ENCODE results near the gene MTLN.
A peak's percentile ranks its signal among the peaks of the same experiment; 100 is the strongest.
"Not testable (repeated sequence)": the region's sequence is repeated elsewhere in the genome, so short reads cannot be mapped to it uniquely, and the experiment has no call there.

MTLN gene

DNA sequence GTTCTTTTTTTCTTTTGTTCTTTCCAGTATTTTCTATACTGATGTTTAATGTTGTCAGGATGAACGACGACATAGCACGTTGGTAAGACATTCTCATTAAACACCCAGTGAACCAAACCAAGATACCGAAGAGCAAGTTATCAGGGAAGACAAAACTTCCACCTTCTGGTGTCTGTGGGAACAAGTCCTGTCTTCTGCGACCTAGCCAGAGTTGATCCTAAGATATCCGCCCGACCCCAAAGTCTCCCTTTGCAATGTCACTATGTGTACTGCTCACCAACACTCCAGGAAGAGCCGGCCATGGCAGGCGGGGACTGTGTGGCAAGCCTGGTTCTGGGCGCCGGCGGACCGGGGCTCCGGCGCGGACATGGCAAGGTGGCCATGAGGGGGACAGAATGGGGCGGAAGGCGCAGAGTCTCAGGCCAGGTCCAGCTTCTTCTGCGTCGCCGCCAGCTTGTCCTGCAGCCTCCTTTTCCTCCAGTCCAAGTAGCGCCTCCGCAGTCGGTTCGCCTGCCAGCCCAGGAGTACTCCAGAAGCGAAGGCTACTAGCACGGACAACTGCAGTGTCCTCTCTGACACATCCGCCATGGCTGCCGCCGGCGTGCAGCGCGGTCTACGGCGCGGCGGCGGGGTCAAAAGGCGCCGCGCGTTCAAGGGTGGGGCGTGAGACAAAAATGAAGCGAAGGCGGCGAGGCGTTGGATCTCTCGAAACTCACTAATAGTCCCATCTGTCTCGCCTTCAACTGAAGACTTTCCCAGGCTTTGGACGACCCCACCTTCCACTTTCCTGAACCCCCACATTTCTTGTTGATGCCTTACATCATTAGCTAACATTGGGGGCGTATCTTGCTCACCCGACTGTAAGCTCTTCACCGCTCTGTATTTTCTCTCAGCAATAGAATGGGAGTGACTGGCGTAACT, at the start of gene MTLN:
TSS of gene MTLN (minus strand) at position 610 of the 921 bp plus-strand sequence. CDS start at position 588, 22 bp downstream.
- DNase-seq = peak; percentile 58

DNA sequence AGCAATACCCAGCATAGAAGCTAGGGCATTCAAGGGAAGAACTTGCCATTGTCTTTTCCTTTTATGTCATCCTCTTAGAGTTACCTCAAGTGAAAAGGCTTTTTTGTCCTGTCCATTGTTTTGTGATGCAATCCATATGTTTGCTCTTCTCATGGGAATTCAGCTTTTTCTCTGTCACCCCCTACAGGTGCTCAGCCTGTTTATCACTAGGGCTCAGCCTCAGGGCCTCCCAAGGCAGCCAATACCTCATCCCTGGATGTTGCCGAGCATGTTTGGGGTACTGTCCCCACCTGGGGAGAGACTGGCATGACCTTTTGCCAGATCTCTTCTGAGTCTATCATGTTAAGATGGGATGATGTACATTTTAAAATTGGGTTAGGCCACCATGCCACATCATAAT, 49.6 kb upstream of the MTLN start:
- not testable (repeated sequence) for DNase-seq

GRCh38 chr2:110248081-110248795, 35.9 kb upstream of the MTLN start:
- DNase-seq = peak; percentile 3

DNA sequence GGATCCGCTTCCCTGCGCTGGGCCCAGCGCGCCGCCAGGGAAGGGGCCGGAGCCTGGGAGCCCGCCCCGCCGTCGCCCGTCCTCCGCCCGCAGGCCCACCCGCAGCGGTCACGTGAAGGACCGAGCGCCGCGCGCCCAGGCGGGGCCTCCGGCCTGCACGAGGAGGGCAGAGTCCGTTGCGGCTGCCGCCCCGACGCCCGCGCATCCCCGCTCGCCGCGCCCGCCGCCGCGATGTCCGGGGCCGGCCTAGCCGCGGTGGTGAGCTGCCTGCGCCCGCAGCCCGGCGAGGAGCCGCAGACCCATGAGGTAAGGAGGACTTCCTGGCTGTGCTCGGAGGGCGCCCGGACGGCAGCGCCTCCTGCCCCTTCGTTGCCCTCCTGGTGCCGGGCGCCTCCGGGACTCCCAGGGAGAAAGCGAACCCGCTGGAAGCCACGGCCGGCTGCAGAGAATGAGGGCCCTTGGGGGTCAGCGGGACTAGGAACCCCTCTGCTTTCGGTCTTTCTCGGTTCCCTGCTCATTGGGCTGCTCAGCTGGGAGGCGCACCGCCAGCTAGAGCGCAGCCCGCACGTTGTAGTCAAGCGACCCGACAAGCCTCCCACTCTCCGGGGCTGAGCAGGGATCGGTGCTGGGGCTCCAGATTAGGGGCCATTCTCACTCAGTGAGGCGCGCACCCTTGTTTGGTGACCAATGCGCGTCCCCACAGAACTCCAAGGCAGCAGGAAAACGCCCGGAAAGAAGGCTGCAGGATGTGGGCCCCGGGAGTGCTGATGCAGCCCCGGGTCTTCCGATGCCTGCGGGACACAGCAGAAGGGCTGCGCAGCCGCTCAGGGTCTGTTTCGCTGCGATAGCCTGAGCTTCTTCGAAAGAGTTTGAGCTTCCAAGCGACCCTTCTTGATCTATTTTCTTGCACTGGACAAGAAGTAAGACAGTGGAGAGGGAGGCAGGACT, 33.4 kb upstream of the MTLN start:
- not testable (repeated sequence) for DNase-seq

GRCh38 chr2:110243283-110243682, 30.9 kb upstream of the MTLN start:
- DNase-seq = not testable (repeated sequence)

DNA sequence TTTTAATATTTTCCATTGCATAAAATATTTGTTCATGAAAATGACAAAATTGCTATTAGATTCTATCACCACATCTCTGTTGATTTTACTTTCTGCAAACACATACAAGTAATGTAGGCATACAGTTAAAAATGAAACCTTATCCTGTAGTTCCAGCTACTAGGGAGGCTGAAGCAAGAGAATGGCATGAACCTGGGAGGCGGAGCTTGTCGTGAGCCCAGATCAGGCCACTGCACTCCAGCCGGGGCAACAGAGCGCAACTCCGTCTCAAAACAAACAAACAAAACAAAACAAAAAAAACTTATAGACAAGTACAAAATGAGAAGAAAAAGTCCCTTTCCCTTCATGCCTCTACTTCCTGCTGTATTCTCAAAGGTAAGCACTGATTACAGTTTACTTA, 22.2 kb upstream of the MTLN start:
- DNase-seq = not testable (repeated sequence)

DNA sequence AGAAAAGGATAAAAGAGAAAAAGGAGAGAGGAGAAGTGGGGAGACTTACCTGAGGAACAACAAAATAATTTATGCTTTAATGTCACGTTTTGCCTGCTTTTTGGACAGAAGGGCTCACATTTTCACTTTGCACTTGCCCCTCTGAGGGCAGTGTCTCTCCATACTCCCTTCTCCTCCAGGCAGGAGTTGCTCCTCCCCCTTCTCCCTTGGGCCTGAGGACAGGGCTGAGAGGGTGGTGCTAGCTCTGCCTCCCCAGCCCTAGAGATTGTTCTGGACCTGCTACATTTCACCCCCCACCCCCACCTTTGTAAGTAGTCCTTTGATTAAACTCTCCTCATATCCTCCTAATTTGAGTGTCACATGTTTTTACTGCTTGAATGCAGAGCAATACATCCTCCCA, 17.5 kb upstream of the MTLN start:
- DNase-seq = not testable (repeated sequence)

DNA sequence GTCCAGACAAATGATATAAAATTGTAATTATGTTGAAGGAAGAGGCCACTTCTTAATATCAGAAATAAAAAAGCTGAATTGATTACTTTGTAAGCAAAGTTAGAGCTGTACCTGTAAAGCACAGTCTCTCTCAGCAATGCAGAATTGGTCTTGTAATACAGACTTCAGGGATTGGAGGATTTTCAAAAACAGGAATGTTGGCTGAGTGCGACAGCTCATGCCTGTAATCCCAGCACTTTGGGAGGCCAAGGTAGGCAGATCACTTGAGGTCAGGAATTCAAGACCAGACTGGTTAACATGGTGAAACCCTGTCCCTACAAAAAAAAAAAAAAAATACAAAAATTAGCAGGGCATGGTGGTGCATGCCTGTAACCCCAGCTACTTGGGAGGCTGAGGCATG, 10.3 kb upstream of the MTLN start:
- DNase-seq = not testable (repeated sequence)

DNA sequence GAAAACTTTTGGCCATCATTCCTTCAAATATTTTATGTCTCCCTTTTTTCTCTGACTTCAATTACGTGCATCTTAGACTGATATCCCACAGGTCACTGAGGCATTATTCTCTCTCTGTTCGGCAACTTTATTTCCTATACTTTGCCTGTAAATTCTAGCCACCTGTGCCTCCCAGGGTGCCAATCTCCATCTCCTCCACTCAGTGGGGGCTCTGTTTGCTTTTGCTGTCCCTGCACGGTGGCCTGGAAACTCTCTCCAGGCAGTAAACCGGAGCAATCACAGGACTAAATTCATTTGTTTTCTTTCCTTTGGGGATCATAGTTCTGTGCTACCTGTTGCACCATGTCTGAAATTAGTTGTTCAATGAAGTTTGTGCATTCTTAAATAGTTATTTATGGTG, 9.6 kb upstream of the MTLN start:
- DNase-seq = no peak

DNA sequence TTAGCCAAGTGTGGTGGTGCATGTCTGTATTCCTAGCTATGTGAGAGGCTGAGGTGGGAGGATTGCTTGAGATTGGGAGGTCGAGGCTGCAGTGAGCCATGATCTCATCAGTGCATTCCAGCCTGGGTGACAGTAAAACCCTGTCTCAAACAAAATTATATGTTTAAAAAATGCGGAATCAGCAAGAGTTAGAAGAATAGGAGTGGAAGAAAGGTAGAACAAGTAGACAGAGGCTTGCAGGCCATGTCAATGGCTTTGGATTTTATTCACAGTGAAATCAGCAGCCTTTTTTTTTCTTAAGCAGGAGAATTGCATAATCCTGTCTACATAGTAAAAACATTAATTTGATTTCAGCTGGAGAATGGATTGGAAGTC, 7.8 kb upstream of the MTLN start:
- no peak for DNase-seq

- DNase-seq = peak; percentile 72
Observed at GRCh38 chr2:110219496-110220189, 7.3 kb upstream of the MTLN start.

GRCh38 chr2:110218889-110219288, 6.5 kb upstream of the MTLN start:
- not testable (repeated sequence) for DNase-seq

DNA sequence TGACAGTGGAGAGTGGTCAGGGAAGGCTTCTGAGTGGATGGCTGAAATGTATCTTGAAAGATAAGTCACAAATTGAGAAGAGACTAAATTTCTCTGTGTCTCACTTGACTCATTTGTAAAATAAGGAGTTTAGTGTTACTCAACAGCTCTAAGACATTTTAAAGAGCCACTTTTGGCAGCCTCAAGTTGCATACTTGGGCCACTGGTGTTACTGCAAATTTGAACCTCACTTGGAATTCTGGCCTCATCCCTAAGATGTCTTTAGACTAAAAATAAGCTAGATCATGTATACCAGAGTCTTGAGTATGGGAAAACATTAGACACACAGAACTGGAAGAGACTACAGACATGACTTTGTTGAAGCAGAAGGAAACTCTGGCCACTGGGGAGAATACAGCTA, 4.5 kb upstream of the MTLN start:
- DNase-seq = no peak

- no peak for DNase-seq
Observed at GRCh38 chr2:110216199-110216598, 3.9 kb upstream of the MTLN start.

DNA sequence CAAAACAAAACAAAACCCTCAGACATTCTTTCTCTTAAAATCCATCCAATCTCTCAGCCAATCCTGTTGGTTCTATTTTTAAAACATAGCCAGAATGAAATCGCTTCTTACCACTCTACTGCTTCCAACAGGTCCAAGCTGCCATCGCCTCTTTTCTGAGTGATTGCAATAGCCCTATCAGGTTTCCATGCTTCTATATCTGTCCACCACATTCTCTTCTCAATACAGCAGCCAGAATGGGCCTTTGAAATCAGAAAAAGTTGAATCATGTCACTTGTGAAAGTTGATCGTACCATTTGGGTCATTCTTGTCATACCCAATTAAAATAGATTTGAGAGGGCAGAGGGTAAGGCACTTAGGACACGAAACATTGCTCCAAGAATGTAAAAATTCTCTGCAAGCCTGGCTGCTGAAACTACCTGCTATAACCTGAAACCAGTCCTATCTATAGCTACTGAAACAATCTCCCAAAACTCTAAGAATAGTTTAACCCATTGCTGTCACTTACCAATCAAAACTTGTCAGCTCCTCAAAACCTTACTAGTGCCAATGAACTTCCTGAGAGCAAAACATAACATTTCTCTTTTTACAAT, 3.3 kb upstream of the MTLN start:
- no peak for DNase-seq

GRCh38 chr2:110215091-110215490, 2.7 kb upstream of the MTLN start:
- DNase-seq = no peak

DNA sequence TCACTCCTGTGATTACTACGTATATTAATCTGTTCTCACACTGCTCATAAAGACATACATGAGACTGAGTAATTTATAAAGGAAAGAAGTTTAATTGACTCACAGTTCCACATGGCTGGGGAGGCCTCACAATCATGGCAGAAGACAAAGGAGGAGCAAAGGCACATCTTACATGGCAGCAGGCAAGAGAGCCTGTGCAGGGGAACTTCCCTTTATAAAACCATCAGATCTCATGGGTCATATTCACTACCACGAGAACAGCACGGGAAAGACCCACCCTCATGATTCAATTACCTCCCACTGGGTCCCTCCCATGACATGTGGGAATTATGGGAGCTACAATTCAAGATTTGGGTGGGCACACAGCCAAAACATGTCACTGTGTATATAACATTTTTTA, 1.2 kb upstream of the MTLN start:
- DNase-seq = not testable (repeated sequence)

DNA sequence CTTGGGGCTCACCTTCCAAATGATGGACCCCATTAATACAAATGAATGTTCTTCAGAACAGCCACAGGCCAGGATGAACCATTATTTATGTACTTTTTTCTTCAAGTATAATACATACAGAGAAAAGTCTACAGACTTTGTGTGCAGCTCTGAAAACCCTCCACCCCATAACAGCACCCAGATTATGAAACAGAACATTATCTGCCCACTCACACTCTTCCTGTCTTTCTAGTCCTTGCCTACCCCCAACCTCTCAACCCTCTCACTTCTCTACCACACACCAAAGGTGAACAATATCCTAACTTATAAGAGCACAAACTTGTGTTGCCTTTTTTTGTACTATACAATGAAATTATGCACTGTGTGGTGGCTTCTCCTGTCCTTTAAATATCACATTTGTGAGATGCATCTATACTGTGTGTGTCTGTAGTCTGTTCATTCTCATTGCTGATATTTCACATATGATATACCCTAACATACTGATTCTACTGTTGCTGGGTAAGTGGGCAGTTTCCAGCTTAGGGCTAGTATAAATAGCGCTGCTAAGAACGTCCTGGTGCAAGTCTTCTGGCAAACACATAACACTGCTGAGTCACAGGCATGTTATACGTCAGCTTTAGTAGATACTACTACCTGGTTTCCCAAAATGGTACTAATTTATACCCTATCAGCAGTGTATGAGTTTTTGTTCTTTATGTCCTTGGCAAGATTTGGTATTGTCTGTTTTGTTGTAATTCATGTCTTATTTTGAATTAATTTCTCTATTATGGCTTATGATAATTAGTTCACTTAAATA, 6.5 kb downstream of the MTLN start:
- DNase-seq = no peak

GRCh38 chr2:110204408-110205385, 7.7 kb downstream of the MTLN start, which contains the start of gene NPHP1:
Gene NPHP1, minus strand, starts transcription at chr2:110205013. Its CDS starts 45 bp downstream, at chr2:110204968.
- DNase-seq = peak; percentile 79

DNA sequence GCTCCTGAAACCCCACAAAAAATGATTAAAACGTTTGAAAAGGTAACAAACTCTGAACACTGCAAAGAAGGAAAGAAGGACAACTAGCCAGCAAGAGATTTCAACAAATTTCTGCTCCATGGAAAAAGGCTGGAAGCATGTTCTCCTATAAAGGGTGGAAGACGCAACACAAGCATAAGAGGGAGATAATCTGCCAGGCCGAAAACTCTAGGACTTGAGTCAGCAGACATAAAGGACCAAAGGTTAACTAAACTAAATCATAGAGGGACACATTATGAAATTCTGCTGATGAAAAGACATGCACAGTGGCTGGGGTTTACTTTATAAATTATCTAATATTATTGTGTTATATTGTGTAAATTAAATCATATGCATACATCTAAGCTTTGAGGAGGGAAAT, 14.3 kb downstream of the MTLN start:
- DNase-seq = no peak
